ENCODE data around the gene ELAPOR1.

DNA sequence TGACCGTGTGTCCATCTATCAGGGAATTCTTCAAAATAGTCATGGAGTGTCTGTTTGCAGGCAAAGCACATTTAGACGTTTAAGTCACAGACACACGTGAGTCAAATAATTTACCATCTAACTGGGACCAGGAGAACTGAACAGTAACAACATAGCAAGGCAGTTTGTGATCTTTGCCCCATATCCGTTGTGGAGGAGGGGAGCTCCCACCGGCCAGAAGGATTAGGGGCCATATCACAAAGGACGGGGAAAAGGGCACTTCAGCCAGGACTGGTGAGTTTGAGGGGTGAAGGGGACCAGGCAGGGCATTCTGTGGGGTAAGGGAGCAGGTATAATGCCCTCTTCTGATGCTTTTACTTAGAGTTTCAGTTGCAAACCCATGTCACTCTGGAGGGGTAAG, 22.9 kb downstream of the ELAPOR1 start:
- TF ChIP-seq, protein P1, sequence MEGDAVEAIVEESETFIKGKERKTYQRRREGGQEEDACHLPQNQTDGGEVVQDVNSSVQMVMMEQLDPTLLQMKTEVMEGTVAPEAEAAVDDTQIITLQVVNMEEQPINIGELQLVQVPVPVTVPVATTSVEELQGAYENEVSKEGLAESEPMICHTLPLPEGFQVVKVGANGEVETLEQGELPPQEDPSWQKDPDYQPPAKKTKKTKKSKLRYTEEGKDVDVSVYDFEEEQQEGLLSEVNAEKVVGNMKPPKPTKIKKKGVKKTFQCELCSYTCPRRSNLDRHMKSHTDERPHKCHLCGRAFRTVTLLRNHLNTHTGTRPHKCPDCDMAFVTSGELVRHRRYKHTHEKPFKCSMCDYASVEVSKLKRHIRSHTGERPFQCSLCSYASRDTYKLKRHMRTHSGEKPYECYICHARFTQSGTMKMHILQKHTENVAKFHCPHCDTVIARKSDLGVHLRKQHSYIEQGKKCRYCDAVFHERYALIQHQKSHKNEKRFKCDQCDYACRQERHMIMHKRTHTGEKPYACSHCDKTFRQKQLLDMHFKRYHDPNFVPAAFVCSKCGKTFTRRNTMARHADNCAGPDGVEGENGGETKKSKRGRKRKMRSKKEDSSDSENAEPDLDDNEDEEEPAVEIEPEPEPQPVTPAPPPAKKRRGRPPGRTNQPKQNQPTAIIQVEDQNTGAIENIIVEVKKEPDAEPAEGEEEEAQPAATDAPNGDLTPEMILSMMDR (IDR thresholded peaks at IDR 0.05) = no peak
- no peak for TF ChIP-seq POLR2A (IDR thresholded peaks at IDR 0.05)
